Measurements from ENCODE around the gene WNT3A. TPM values are rescaled to one million over a fixed set of nuclear protein-coding genes. Genes with fewer than 3 reads are reported as not detected.
"Not testable (repeated sequence)": the region's sequence is repeated elsewhere in the genome, so short reads cannot be mapped to it uniquely, and the experiment has no call there.

The WNT3A gene
- total RNA-seq, 4 donors from 2014 or later: not detected

- no peak for ATAC-seq (ENCODE audit: low FRiP score)
- TF ChIP-seq CTCF (IDR thresholded peaks at IDR 0.05): no peak
- DNase-seq (ENCODE audit: low spot score): no peak
Observed at GRCh38 chr1:228018961-228019721, 12.3 kb downstream of the WNT3A start.

GRCh38 chr1:228019722-228020083 is 12.9 kb downstream of the WNT3A start:
- not testable (repeated sequence) for DNase-seq (ENCODE audit: low spot score); ATAC-seq (ENCODE audit: low FRiP score)

- DNase-seq (ENCODE audit: low spot score) (no peak), ATAC-seq (ENCODE audit: low FRiP score) (no peak)
- TF ChIP-seq CTCF (IDR thresholded peaks at IDR 0.05): no peak
Observed at GRCh38 chr1:228020686-228021354, 14.0 kb downstream of the WNT3A start.

- no peak for DNase-seq (ENCODE audit: low spot score)
- no peak for TF ChIP-seq CTCF (IDR thresholded peaks at IDR 0.05)
- no peak for ATAC-seq (ENCODE audit: low FRiP score)
Observed at GRCh38 chr1:228021355-228022030, 14.7 kb downstream of the WNT3A start.

- DNase-seq (ENCODE audit: low spot score): no peak
Observed at GRCh38 chr1:228022571-228023293, 15.9 kb downstream of the WNT3A start.

GRCh38 chr1:228023294-228023639 is 16.5 kb downstream of the WNT3A start:
- TF ChIP-seq CTCF (IDR thresholded peaks at IDR 0.05): no peak
- ATAC-seq (ENCODE audit: low FRiP score) (no peak), DNase-seq (ENCODE audit: low spot score) (no peak)

More at GRCh38 chr1:228022571-228023293, 15.9 kb downstream of the WNT3A start:
- no peak for TF ChIP-seq CTCF (IDR thresholded peaks at IDR 0.05)
- ATAC-seq (ENCODE audit: low FRiP score): no peak

GRCh38 chr1:228029281-228029680 is 22.5 kb downstream of the WNT3A start:
- ATAC-seq (ENCODE audit: low FRiP score) (no peak), DNase-seq (ENCODE audit: low spot score) (no peak)
- TF ChIP-seq CTCF (IDR thresholded peaks at IDR 0.05): no peak
